H54 (cell line): ENCODE results near the gene AGAP1.

Experiments used
- DNase-seq: peaks from one replicate; pipeline ENCODE4 v3.0.0; 2011; ENCODE audit warnings: low spot score, mixed read lengths; ENCODE audit not compliant: insufficient read length
- FAIRE-seq: peaks from 3 replicates; lab custom pipeline; 2011; peaks lifted over from hg19 to GRCh38; lab: Jason Lieb, UNC
- POLR2A ChIP-seq: IDR thresholded peaks from 2 replicates; pipeline ENCODE4 v1.6.1; 2011; ENCODE audit warnings: low read depth, mild to moderate bottlenecking, low read length

Gene AGAP1

GRCh38 chr2:235893129-235893698 lies 399.4 kb downstream of the AGAP1 start:
- DNase-seq (no peak), FAIRE-seq (no peak)
- TF ChIP-seq POLR2A, result no peak

DNA sequence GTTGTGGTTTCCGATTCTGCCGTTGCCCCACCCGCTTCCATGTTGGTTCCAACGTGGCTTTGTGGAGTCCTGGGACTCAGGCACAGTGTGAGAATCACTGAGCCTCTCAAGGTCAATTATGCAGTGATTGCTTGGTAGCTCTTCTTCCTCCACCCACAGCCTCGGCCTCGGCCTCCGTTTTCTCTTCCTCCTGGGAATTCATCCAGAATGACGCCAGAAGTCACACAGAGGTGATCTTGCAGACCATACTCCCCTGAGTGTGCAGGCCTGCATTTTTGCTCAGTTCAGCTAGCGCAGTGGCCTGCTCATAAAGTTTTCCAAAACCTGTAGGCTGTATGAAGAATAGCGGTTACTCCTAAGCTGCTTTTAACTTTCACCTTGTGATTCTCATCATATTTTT lies 401.0 kb downstream of the AGAP1 start:
- no peak for FAIRE-seq
- DNase-seq, result no peak
- TF ChIP-seq POLR2A, result no peak

- no peak for TF ChIP-seq POLR2A
- FAIRE-seq (no peak), DNase-seq (no peak)
These were observed 402.2 kb downstream of the AGAP1 start for GRCh38 chr2:235896061-235896460.

DNA sequence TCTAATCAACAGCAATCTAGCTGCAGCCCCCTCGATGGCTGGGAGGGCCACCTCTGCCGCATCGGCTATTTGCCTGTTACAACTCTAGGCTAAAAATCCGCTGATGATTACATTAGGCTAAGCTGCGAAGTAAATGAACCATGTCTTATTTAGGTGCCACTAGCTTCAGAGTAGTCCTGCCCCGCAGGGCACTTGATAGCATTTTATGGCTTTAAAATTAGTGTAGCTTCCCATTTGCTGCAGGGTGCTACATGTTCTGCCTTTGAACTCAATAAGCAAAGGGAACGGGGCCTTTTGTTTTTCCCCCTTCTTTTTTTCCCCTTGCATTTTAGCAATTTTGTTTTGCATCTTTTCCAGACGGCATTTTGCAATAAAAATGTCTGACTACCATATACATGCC lies 404.1 kb downstream of the AGAP1 start:
- TF ChIP-seq POLR2A, result no peak
- no peak for FAIRE-seq
- no peak for DNase-seq

DNA sequence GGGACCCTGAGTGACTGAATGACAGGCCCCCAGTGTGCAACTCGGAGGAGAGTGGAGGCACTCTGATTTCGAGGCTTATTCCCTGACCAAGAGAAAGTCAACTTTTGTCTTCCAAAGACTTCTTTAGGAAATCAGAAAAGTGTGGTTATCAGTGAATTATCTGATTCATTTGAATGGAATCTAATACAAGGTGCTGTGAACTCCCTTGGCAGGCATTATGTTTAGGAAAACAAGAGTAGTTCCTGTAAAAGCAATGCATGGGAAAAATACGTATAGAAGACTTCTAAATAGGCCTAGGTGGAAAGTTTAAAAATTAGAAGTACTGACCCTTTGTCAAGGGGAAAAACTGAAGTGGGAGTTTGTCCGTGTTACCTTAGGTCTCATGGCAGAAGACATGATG lies 404.9 kb downstream of the AGAP1 start:
- no peak for DNase-seq
- FAIRE-seq, result no peak
- no peak for TF ChIP-seq POLR2A

DNA sequence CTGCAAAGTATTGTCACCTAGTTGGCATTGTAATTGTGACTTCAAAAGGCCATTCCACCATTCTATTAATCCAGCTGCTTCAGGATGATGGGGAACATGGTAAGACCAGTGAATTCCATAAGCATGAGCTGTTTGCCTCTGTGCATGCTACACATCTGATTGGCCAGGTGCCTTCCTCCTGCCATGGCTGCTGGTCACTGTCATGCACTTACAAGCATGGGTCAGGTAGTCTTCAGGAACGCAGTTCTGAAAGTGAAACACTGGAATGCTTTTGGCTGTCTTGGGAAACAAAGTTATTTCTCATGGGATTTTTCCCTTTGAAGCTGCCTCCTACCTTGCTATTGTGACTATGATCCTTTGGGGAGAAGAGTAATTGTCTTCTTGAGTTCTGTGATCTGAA lies 406.8 kb downstream of the AGAP1 start:
- TF ChIP-seq POLR2A, result no peak
- FAIRE-seq, result no peak

GRCh38 chr2:235901243-235901642 lies 407.4 kb downstream of the AGAP1 start:
- TF ChIP-seq POLR2A, result no peak
- DNase-seq, result no peak
- FAIRE-seq, result no peak

More for the DNA sequence above, 406.8 kb downstream of the AGAP1 start:
- DNase-seq, result peak; percentile 12

DNA sequence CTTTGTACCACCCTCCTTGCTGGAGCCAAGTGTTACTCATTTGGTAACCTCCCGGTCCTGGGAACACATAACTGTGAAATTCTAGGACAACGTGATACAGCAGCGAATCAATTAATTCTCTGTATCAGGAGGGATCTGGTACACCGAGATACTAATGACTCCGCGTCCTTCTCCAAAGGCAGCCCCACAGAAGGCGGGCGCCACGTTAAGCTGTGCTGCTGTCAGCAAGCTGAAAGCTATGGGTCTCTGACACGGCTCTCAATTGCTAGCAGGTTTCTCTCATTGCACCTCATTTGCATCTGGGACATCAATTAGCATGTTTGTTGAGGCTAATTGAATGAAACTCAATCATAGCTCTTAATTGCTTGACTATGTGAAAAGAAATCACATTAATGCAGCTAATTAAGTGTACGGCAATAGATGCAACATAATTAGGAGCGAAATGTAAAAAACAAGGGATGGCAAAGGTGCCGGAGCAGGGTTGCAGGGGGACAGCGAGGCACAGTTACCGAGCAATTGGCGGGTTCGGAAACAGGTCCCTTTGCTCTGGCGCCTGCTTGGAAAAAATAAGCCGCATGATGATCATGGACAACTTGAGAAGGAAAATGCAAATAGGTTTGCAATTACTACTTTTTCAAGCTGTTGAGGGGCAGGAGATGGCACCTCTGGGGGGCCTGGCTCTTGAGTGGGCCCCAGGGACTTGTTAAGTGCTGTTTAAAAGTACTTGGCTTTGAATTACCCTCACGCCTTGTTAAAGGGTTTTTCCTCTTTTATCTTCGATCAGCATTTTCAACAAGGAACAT lies 410.1 kb downstream of the AGAP1 start:
- no peak for TF ChIP-seq POLR2A
- FAIRE-seq, result no peak
- DNase-seq, result no peak

- DNase-seq (no peak), FAIRE-seq (no peak)
- TF ChIP-seq POLR2A, result no peak
These were observed 410.7 kb downstream of the AGAP1 start for GRCh38 chr2:235904585-235904931.

- DNase-seq (no peak), FAIRE-seq (no peak)
- TF ChIP-seq POLR2A, result no peak
These were observed 415.0 kb downstream of the AGAP1 start for GRCh38 chr2:235908826-235909225.

DNA sequence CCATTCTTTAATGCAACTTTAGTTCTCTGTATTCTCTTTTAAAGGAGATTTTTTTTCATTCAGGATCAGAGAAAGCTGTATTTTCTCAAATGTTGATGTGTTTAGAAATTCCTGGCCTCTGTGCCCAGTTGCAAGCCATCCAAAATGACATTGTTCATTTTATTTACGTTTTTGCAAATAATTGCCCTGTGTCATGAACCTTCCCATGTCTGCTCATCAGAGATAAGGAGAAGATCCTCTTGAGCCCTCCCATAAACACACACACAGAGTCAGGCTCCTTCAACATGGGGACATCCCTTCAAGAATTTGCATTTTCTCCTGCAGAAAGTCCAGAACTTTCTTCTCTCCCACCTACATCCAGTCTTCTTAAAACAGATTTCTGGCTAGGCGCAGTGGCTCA lies 415.5 kb downstream of the AGAP1 start:
- DNase-seq, result no peak
- no peak for FAIRE-seq
- no peak for TF ChIP-seq POLR2A

GRCh38 chr2:235910067-235910466 lies 416.2 kb downstream of the AGAP1 start:
- DNase-seq (no peak), FAIRE-seq (no peak)
- TF ChIP-seq POLR2A, result no peak

GRCh38 chr2:235911125-235911524 lies 417.3 kb downstream of the AGAP1 start:
- TF ChIP-seq POLR2A, result no peak
- no peak for DNase-seq
- FAIRE-seq, result no peak

DNA sequence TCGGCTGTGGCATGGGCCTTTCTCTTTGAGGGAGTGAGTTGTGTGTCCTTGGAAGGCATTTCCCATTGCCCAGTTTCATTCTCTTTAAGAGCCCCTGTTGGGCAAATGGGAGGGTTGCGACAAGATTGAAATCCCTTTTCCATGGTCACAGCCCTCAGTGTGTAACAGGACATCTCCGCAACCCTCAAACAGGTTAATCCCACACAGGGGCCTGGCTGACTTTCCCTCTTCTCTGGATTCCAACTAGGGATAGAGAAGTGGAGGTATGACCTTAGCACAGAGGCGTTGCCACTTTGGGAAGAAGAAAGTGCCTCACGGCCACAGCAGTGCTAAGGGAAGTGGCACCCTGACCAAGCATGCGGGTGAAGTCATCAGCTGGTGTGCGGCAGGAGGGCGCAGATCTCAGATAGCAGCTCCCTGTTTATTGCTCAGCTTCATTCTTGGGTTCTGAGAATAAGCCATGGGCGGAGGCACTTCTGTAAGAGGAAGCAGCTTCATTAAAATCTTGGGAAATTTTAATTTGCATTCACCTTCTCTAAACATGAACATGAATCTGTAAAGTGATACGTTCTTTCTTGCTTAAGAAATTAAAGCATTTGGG lies 417.9 kb downstream of the AGAP1 start:
- DNase-seq, result no peak
- no peak for TF ChIP-seq POLR2A
- no peak for FAIRE-seq

DNA sequence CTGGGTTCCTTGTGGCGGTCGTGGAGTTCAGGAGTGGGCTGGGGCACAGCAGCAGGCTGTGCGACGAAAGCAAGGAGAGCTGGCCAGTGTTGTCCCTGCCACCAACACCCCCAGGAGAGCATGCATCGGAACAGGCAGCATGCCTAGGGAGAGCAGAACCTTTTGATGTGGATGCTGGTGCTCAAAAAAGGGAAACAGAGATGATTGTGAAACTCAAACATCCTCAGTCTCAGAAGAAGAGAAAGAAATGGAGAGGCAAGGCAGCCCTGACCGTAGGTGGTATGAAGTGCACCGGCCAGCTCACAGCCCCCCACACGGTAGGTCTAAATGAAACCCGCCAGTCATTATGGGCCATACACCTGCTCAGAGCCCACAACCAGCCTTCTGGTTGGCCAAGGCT lies 420.9 kb downstream of the AGAP1 start:
- DNase-seq, result no peak
- no peak for TF ChIP-seq POLR2A
- FAIRE-seq, result no peak

GRCh38 chr2:235917506-235917905 lies 423.7 kb downstream of the AGAP1 start:
- FAIRE-seq, result no peak
- TF ChIP-seq POLR2A, result no peak

More at GRCh38 chr2:235917506-235917905, 423.7 kb downstream of the AGAP1 start:
- no peak for DNase-seq
